Ascending aorta (tissue), 2 donors: Measurements from ENCODE around the gene WDR70. TPM values are rescaled to one million over a fixed set of nuclear protein-coding genes. Genes with fewer than 3 reads are reported as not detected.

Source experiments
- DNase-seq, 2 donors: peaks; one replicate each; pipeline ENCODE4 v3.0.0-alpha.2; 2019; ENCODE audit warnings: low spot score in 2 of 2
- H3K27ac ChIP-seq, 2 donors: fragments of 200-600 bp; sonication (generic); one replicate each; pipeline ENCODE4 v1.5.1; 2016 to 2017; ENCODE audit warnings: mild to moderate bottlenecking in 1 of 2
- H3K27me3 ChIP-seq: fragments of 200-600 bp; sonication (generic); one replicate; pipeline ENCODE4 v1.5.1; 2017
- H3K36me3 ChIP-seq, 2 donors: fragments of 200-600 bp; sonication (generic); one replicate each; pipeline ENCODE4 v1.5.1; 2016
- H3K4me1 ChIP-seq, 2 donors: fragments of 200-600 bp; sonication (generic); one replicate each; pipeline ENCODE4 v1.5.1; 2016 to 2017; ENCODE audit warnings: mild to moderate bottlenecking in 1 of 2
- H3K4me3 ChIP-seq, 2 donors: fragments of 200-600 bp; sonication (generic); one replicate each; pipeline ENCODE4 v1.5.1; 2016 to 2017; ENCODE audit warnings: mild to moderate bottlenecking in 1 of 2
- H3K9me3 ChIP-seq, 2 donors: fragments of 200-600 bp; sonication (generic); one replicate each; pipeline ENCODE4 v1.5.1; 2016
- CTCF ChIP-seq, 3 experiments: fragments of 200-600 bp in 2 of 3; fragments of 450-650 bp in 1 of 3; sonication (generic) in 2 of 3; IDR thresholded peaks; one replicate each; pipeline ENCODE4 v1.5.1; 2016 to 2019; ENCODE audit warnings: antibody characterized with exemption in 3 of 3, mild to moderate bottlenecking in 1 of 3, moderate library complexity in 1 of 3
- intact Hi-C: fragments of 100-400 bp; cut with DNase I; formaldehyde crosslinking; loops from one replicate; pipeline ENCODE4 v1.15.1; 2023
- total RNA-seq: library from RNA; depleted of rRNA; stranded (reverse); fragments of >200 nt; gene quantifications from one replicate; pipeline ENCODE4 v1.1.0, GENCODE V29; 2016

Gene WDR70
- total RNA-seq, 1 donor from 2014 or later: 8.7 TPM

- H3K36me3 ChIP-seq: peaks cover 0 to 3% of the 10 kb centered on the region in 2 donors
- no peak overlapping the region for H3K4me3 ChIP-seq
- no peaks in the 10 kb centered on the region for H3K9me3 ChIP-seq
- no peak for DNase-seq
- TF ChIP-seq CTCF (IDR thresholded peaks at IDR 0.05): no peak
- intact Hi-C loops: no loop called here
- H3K27me3 ChIP-seq: no peaks in the 10 kb centered on the region
- no peak overlapping the region for H3K27ac ChIP-seq
- peaks cover 0 to 5% of the 10 kb centered on the region in 2 donors for H3K4me1 ChIP-seq
Observed at GRCh38 chr5:37490931-37491330, 111.8 kb downstream of the WDR70 start.

- no peak for DNase-seq
- H3K36me3 ChIP-seq: peaks cover 0 to 3% of the 10 kb centered on the region in 2 donors
- no peaks in the 10 kb centered on the region for H3K9me3 ChIP-seq
- peaks cover 0 to 5% of the 10 kb centered on the region in 2 donors for H3K4me1 ChIP-seq
- H3K4me3 ChIP-seq: no peak overlapping the region
- intact Hi-C loops: no loop called here
- TF ChIP-seq CTCF (IDR thresholded peaks at IDR 0.05): no peak
- H3K27ac ChIP-seq: no peak overlapping the region
- no peaks in the 10 kb centered on the region for H3K27me3 ChIP-seq
Observed at GRCh38 chr5:37492778-37493555, 113.8 kb downstream of the WDR70 start.

GRCh38 chr5:37494756-37495155 is 115.6 kb downstream of the WDR70 start:
- no peak overlapping the region for H3K4me3 ChIP-seq
- peaks cover 0 to 3% of the 10 kb centered on the region in 2 donors for H3K36me3 ChIP-seq
- H3K4me1 ChIP-seq: peaks cover 0 to 5% of the 10 kb centered on the region in 2 donors
- H3K27ac ChIP-seq: peak overlapping the region; percentile 8 to 34
- intact Hi-C loops: no loop called here
- no peaks in the 10 kb centered on the region for H3K27me3 ChIP-seq
- no peak for DNase-seq
- no peaks in the 10 kb centered on the region for H3K9me3 ChIP-seq
- TF ChIP-seq CTCF (IDR thresholded peaks at IDR 0.05): no peak

- peak overlapping the region; percentile 23 to 34 for H3K27ac ChIP-seq
- TF ChIP-seq CTCF (IDR thresholded peaks at IDR 0.05): no peak
- intact Hi-C loops: no loop called here
Observed at GRCh38 chr5:37495210-37495609, 116.1 kb downstream of the WDR70 start.

GRCh38 chr5:37495668-37496347 is 116.7 kb downstream of the WDR70 start:
- TF ChIP-seq CTCF (IDR thresholded peaks at IDR 0.05): no peak
- no peak overlapping the region for H3K4me3 ChIP-seq
- no peaks in the 10 kb centered on the region for H3K9me3 ChIP-seq
- H3K27me3 ChIP-seq: no peaks in the 10 kb centered on the region
- H3K27ac ChIP-seq: peak overlapping the region; percentile 23 to 34
- peaks cover 0 to 5% of the 10 kb centered on the region in 2 donors for H3K4me1 ChIP-seq
- DNase-seq: no peak
- intact Hi-C loops: no loop called here
- H3K36me3 ChIP-seq: no peaks in the 10 kb centered on the region

More at GRCh38 chr5:37495210-37495609, 116.1 kb downstream of the WDR70 start:
- H3K4me3 ChIP-seq: no peak overlapping the region
- no peaks in the 10 kb centered on the region for H3K9me3 ChIP-seq
- no peak for DNase-seq
- H3K36me3 ChIP-seq: peaks cover 0 to 3% of the 10 kb centered on the region in 2 donors
- H3K4me1 ChIP-seq: peaks cover 0 to 5% of the 10 kb centered on the region in 2 donors
- no peaks in the 10 kb centered on the region for H3K27me3 ChIP-seq
